Motor neuron (in vitro differentiated cells): Measurements from ENCODE around the gene TMEM44. TPM values are rescaled to one million over a fixed set of nuclear protein-coding genes. Genes with fewer than 3 reads are reported as not detected.

Source experiments
- ATAC-seq, 8 experiments: fragments of 200-7000 bp; cut with Tn5 transposase; replicated peaks in 6 of 8; 2 replicates each; pipeline ENCODE4 v1.8.0; 2021; ENCODE audit warnings: mild to moderate bottlenecking in 8 of 8, moderate library complexity in 8 of 8
- H3K27ac ChIP-seq, 2 donors: fragments of 250-450 bp; sonication (Bioruptor Pico); 2 replicates each; pipeline ENCODE4 v1.9.0; 2021; ENCODE audit warnings: antibody characterized with exemption in 2 of 2, mild to moderate bottlenecking in 2 of 2, moderate library complexity in 1 of 2
- H3K4me1 ChIP-seq, 2 donors: fragments of 250-450 bp; sonication (Bioruptor Pico); replicated peaks in 1 of 2; 2 replicates each; pipeline ENCODE4 v1.6.1; 2021; ENCODE audit warnings: antibody characterized with exemption in 2 of 2, mild to moderate bottlenecking in 2 of 2, moderate library complexity in 1 of 2
- H3K4me3 ChIP-seq, 5 donors: fragments of 250-450 bp; sonication (Bioruptor Pico); 2 replicates each; pipeline ENCODE4 v1.9.0; 2021; ENCODE audit warnings: antibody characterized with exemption in 5 of 5, mild to moderate bottlenecking in 5 of 5, moderate library complexity in 4 of 5
- WGBS, 10 experiments: fragments of 450-650 bp; shearing (Covaris generic); methylation state at CpG; one replicate each; pipeline ENCODE4 v1.0.0; 2022; 5-methylcytosine and 5-hydroxymethylcytosine counted together
- in situ Hi-C, 9 experiments: fragments of 400-800 bp; cut with MboI; loops; one replicate each; pipeline ENCODE4 v1.15.0; 2021; ENCODE audit warnings: low sequenced_read_pairs in 9 of 9, low pct_unique_long_range_greater_than_20kb in 2 of 9; ENCODE audit not compliant: unreplicated experiment in 9 of 9
- total RNA-seq, 8 experiments: library from RNA; unstranded; fragments of 300-600 nt; gene quantifications; 2 replicates each; pipeline versions ENCODE4 v1.2.3 to v1.2.4, GENCODE V29; 2022

TMEM44 gene
- total RNA-seq, 8 experiments from 2014 or later: 6.9 to 13.6 (median 9.0) TPM

DNA sequence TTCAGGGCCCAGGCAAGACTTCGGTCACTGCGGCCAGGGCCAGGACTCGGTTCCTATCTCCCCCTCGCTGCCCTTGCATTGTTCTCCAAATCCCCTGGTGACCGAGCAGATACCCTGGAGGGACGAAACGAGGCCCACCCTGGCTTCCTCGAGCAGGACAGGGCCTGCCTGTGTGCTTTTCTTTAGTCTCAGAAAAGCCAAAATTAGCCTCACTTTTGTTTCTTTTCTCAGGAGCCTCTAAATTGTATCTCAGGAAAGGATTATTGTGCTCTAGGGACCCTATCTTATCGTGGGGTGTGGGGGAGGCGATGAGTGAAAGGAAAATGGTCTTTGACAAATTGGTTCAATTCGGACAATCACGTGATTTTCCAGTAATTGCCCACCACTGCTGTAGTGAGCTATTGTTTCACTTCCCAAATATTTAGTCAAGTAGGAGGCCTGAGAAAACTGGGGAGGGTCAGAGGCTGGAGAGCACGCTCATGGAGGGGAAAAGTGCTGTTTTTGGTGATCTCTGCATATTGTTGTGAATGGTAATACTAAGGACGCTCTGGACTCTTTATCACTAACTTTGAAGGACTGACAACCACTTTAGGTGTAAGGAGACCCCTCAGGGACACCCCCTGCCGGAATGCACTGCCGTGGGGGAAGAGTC is 61.6 kb downstream of the TMEM44 start:
- ATAC-seq: no peak
- no peak overlapping the region for H3K4me3 ChIP-seq
- WGBS, 10 experiments: 58 to 81% (median 73%) methylated on average over 2 to 14 of the region's 16 CpGs; no CpG with 5 or more reads in 2 of the 10 experiments
- in situ Hi-C loops: loop anchor here in 1 of 9 experiments (10.0 kb wide), 2 partner anchors 97 to 237 kb away; no protein-coding TSS in a partner anchor
- H3K27ac ChIP-seq: peak overlapping the region in 1 of 2 donors; percentile 63
- H3K4me1 ChIP-seq: peaks cover 8 to 24% of the 10 kb centered on the region in 2 donors

DNA sequence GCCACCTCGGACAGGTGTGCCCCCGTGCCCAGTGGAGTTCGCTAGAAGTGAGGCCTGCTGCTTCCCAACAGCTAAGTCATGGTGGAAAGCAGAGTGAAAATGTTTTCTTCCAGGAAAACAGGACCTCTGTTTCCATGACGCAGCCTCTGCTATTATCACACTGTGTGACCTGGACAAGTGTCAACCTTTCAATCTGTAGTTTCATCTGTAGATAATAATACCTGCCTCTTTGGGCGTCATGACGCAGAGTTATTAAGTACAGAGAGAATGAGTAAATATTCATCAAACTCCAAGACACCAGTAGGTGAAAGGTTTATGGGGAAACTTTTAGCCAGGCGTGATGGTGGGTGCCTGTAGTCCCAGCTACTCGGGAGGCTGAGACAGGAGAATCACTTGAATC is 62.3 kb downstream of the TMEM44 start:
- peaks cover 8 to 24% of the 10 kb centered on the region in 2 donors for H3K4me1 ChIP-seq
- WGBS, 10 experiments: 84 to 100% (median 94%) methylated on average over 2 to 7 of the region's 8 CpGs; no CpG with 5 or more reads in 3 of the 10 experiments
- in situ Hi-C loops: loop anchor here in 1 of 9 experiments (10.0 kb wide), 2 partner anchors 96 to 236 kb away; no protein-coding TSS in a partner anchor
- H3K27ac ChIP-seq: no peak overlapping the region
- no peak for ATAC-seq
- H3K4me3 ChIP-seq: no peak overlapping the region

DNA sequence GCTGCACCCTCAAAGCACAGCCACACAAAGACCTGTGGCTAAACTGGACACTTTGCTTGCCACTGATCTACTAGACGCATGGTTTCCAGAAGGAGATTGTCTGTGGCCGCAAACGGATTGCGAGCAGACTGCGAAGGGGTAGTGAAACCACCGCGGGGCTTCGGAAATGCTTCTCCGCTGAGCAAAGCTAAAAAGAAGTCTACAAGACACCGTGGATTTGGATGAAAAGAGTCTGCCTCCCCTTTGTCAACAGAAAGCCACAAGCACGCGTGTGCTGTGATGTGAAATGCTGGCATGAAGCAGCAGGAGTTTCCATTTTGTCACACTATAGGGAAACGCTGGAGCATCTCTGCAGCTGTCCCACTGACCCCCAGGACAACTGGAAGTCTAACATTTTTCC is 63.0 kb downstream of the TMEM44 start:
- in situ Hi-C loops: loop anchor here in 1 of 9 experiments (10.0 kb wide), 2 partner anchors 95 to 235 kb away; no protein-coding TSS in a partner anchor
- Histone ChIP-seq H3K4me1 (peaks cover 4 to 23% of the 10 kb centered on the region in 2 donors), H3K4me3 (no peak overlapping the region), H3K27ac (peak overlapping the region in 1 of 2 donors; percentile 17)
- 67 to 100% (median 95%) methylated on average over 1 to 8 of the region's 13 CpGs; no CpG with 5 or more reads in 2 of the 10 experiments for WGBS, 10 experiments
- ATAC-seq: no peak

DNA sequence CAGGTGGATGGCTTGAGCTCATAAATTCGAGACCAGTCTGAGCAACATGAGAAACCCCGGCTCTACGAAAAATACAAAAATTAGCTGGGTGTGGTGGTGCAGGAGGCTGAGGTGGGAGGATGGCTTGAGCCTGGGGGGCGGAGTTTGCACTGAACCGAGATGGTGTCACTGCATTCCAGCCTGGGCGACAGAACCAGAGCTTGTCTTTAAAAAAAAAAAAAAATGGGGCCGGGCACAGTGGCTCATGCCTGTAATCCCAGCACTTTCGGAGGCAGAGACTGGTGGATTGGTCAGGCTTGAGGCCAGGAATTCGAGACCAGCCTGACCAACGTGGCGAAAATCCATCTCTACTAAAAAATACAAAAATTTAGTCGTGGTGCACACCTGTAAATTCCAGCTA is 64.0 kb downstream of the TMEM44 start:
- no peak overlapping the region for H3K27ac ChIP-seq
- no peak overlapping the region for H3K4me3 ChIP-seq
- H3K4me1 ChIP-seq: peaks cover 0 to 16% of the 10 kb centered on the region in 2 donors
- ATAC-seq: no peak
- in situ Hi-C loops: no loop called here
- 80 to 94% (median 85%) methylated on average over 2 to 11 of the region's 12 CpGs; no CpG with 5 or more reads in 5 of the 10 experiments for WGBS, 10 experiments

DNA sequence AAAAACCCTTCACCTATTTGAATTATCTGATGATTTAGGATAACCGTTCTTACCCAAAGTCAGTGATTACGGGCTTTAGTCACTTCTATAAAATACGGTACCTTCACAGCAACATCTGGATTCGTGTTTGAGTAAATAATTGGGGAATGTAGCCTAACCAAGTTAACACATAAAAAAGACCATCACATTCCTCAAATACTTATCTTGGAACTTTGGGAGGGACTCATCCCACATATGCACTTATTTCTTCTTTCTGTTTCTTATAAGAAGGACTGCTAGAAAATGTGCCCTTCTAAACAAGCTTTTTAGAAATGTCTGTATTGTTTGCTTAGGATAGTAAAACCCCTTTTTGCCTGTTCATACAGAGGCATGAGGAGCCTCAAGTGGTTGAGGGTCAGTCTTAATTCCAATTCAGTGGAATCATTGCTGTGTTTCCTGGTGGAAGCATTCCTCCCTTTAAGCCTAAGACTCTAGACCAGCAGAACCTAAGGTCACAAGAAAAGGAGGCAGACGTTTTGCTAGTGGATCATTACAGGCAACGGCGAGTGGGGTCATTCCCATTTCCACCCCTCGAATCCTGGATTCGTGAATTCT is 67.5 kb downstream of the TMEM44 start:
- Histone ChIP-seq H3K4me3 (no peak overlapping the region), H3K27ac (no peak overlapping the region), H3K4me1 (peaks cover 0 to 4% of the 10 kb centered on the region in 2 donors)
- ATAC-seq: peak in 2 of 8 experiments; percentile 43 to 46
- in situ Hi-C loops: no loop called here
- WGBS, 10 experiments: 3 to 85% (median 78%) methylated on average over 3 to 9 of the region's 9 CpGs

DNA sequence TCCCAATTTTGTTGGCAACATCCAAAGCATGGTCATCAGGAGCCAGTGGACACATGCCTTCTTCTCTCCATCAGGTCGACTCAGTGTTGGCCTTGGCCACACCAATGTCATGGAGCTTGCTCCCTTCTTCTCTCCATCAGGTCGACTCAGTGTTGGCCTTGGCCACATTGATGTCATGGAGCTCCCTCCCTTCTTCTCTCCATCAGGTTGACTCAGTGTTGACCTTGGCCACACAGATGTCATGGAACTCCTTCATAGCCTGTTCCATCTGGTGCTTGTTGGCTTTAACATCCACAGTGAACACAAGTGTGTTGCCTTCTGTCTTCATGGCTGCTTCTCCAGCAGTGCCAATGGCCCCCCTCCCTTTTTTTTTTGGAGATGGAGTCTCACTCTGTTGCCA is 70.2 kb downstream of the TMEM44 start:
- in situ Hi-C loops: no loop called here
- no peaks in the 10 kb centered on the region for H3K4me1 ChIP-seq
- WGBS, 10 experiments: 15 to 69% (median 50%) methylated on average over 1 to 2 of the region's 2 CpGs; no CpG with 5 or more reads in 1 of the 10 experiments
- no peak overlapping the region for H3K4me3 ChIP-seq
- no peak overlapping the region for H3K27ac ChIP-seq
- ATAC-seq: no peak

DNA sequence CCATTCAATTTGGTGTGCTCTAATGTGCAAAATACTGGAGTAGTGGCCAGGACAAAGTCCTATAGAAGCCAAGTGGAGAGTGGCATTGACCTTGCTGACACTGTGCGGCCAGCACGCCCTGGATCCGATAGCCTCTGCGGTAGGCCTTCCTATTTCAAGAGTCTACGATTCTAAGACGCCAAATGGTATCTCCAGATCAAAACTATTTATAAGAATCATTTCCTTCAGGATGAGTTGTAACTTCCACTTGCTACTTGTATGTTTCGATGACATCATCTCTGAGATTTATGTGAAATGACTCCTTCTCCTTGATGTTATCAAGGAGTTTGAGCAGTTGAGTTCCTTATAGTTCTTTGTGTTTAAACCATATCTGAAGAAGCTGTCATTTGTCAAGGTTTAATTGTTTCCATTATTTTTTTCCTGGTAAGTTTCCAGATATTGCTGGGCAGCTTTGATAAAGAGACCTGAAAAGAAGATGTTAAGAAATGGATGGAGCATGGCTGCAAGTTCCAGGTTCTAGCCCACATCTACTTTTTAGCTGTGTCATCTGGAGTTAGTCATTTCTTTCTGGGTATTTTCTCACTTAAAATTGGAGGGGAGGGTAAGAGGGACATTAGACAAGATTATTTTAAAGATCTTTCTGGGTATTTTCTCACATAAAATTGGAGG is 71.8 kb downstream of the TMEM44 start:
- 40 to 100% (median 92%) methylated on average over 1 to 7 of the region's 7 CpGs; no CpG with 5 or more reads in 1 of the 10 experiments for WGBS, 10 experiments
- H3K4me3 ChIP-seq: no peak overlapping the region
- no peak overlapping the region for H3K27ac ChIP-seq
- H3K4me1 ChIP-seq: peaks cover 0 to 4% of the 10 kb centered on the region in 2 donors
- no peak for ATAC-seq
- in situ Hi-C loops: no loop called here

DNA sequence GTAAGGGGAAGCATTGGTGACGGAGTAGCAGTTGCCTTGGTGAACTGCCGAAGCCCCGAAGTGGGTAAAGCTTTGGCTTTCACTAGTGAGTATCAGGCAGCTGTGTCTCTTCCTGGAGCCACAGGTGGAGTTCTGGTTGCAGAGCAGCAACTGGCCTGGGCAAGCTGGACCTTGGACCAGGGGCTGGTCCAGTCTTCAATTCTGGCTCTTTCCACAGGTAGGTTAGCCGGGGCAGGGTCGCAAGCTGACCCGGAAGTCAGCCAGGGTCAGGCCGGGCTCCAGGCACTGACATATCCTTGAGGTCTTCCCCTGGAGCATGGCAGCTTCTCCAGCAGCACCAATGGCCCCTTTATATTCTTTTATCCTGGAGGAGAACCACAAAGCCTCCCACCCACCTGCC is 73.2 kb downstream of the TMEM44 start:
- no peak overlapping the region for H3K27ac ChIP-seq
- in situ Hi-C loops: no loop called here
- H3K4me3 ChIP-seq: no peak overlapping the region
- WGBS, 10 experiments: 67 to 100% (median 98%) methylated on average over 1 to 5 of the region's 7 CpGs; no CpG with 5 or more reads in 1 of the 10 experiments
- peaks cover 0 to 4% of the 10 kb centered on the region in 2 donors for H3K4me1 ChIP-seq
- no peak for ATAC-seq

DNA sequence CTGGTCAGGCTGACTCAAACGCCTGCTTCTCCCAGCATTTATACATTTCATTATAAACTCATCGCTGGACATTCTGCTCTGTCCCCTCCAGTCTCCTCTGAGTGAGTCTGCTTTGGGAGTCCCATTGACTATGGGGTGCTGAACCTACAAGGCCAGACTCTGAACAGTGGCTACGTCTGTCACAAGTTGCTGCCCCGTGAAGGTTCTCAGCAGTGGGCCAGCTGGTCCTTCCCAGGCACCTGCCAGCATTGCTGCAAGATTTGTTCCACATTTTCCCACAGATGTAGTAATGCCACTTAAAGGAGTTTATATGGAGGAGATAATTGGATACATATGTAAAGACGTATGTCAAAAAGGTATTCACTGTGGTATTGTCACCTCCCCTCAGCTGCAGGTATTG is 73.7 kb downstream of the TMEM44 start:
- 40 to 100% (median 79%) methylated on average over 1 to 5 of the region's 5 CpGs; no CpG with 5 or more reads in 4 of the 10 experiments for WGBS, 10 experiments
- in situ Hi-C loops: no loop called here
- Histone ChIP-seq H3K27ac (no peak overlapping the region), H3K4me3 (no peak overlapping the region), H3K4me1 (peaks cover 0 to 4% of the 10 kb centered on the region in 2 donors)
- no peak for ATAC-seq

DNA sequence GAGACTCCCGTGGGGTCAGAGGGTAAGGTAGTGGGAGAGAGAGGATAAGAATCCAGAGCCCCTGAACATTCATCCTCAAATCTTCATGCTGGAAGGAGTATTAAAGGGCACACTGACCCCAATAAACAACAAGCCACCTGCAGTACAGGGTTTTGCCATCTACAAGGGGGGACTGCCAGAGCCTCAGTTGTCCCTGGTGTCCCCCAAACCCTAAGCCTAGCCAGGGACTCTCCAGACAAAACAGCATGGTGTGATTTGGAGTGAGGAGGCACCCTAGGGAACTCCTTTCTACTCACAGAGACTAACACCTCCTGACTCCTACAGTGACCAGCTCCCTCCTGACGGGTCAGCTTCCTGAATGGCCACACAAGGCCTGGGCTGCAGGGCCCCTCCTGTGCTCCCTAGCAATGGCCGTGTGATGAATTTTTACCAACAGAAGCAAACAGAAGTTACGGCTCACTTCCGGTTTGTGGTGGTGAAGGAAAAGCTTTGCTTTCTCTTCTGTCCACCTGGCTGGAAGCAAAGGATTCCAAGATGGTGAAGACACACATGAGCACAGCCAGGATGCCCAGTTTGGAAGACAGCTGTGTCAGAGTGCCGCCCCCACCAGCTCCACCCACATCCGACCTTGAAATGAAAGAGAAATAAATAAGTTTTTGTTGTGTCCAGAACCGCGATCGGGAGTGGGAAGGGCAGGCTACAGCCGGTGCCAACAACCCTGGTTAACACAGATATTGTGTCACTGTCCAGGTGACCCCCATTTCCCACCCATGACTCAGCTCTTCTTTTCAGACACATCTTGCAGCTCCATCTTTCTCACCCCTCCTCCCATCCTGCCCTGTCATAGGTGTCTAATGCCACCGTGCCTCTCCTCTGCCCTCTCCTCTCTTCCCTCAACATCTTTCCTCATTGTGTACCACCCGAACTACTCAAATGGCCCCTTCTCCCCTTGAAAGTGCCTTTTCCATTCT is 76.8 kb downstream of the TMEM44 start:
- ATAC-seq: peak in 3 of 8 experiments; percentile 23 to 79 (median 33)
- Histone ChIP-seq H3K27ac (no peak overlapping the region), H3K4me3 (no peak overlapping the region), H3K4me1 (peaks cover 0 to 4% of the 10 kb centered on the region in 2 donors)
- in situ Hi-C loops: no loop called here
- 34 to 100% (median 81%) methylated on average over 2 to 9 of the region's 13 CpGs for WGBS, 10 experiments

DNA sequence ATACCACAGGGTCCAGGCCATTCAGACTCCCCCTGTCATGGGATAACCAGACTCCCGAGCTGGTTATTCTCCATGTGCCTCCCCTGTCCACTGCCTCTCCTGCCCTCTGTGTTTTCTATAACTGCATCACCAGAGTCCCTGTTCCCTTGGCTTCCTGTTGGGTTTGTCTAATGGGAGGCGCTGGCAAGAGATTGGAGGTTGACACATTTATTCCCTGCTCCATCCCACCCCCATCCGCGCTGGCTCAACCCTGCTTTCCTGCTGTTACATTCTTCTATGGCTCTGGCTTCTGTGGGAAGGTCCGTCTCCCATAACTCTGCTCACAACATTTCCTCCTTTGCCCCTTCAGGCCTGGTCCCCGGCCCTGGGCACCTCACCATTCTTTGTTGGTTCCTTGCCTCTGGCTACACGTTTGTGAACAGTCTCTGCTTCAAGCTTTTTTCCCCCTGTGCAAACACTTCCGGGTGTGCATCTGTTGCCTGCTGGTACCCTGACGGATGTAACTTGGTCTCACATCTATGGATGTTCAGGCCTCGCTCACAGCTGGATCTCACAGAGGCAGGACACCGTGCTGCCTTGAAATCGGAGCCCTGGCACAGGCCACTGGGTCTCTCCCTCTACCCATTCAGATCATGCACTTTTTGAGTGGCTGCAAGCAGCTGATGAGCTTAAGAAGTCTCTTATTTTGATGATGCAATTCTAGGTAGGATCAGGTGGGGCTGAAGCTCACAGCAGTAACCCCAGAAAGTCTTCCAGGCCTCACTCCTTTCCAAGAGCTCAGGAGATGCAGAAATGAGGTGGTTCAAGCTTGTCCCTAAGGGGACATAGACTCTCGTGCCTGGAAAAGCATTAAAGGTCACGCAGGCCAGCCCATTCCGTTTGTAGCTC is 77.8 kb downstream of the TMEM44 start:
- 40 to 100% (median 90%) methylated on average over 1 to 12 of the region's 15 CpGs; no CpG with 5 or more reads in 1 of the 10 experiments for WGBS, 10 experiments

More for the DNA sequence above, 77.8 kb downstream of the TMEM44 start:
- no peak for ATAC-seq
- Histone ChIP-seq H3K4me1 (peaks cover 0 to 4% of the 10 kb centered on the region in 2 donors), H3K27ac (no peak overlapping the region), H3K4me3 (no peak overlapping the region)
- in situ Hi-C loops: no loop called here
